ENCODE measurements around the gene MAPT.

DNA sequence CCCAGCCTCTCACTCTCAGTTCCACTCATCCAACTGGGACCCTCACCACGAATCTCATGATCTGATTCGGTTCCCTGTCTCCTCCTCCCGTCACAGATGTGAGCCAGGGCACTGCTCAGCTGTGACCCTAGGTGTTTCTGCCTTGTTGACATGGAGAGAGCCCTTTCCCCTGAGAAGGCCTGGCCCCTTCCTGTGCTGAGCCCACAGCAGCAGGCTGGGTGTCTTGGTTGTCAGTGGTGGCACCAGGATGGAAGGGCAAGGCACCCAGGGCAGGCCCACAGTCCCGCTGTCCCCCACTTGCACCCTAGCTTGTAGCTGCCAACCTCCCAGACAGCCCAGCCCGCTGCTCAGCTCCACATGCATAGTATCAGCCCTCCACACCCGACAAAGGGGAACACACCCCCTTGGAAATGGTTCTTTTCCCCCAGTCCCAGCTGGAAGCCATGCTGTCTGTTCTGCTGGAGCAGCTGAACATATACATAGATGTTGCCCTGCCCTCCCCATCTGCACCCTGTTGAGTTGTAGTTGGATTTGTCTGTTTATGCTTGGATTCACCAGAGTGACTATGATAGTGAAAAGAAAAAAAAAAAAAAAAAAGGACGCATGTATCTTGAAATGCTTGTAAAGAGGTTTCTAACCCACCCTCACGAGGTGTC, 131.3 kb downstream of the MAPT start:
- TF ChIP-seq, protein P1, sequence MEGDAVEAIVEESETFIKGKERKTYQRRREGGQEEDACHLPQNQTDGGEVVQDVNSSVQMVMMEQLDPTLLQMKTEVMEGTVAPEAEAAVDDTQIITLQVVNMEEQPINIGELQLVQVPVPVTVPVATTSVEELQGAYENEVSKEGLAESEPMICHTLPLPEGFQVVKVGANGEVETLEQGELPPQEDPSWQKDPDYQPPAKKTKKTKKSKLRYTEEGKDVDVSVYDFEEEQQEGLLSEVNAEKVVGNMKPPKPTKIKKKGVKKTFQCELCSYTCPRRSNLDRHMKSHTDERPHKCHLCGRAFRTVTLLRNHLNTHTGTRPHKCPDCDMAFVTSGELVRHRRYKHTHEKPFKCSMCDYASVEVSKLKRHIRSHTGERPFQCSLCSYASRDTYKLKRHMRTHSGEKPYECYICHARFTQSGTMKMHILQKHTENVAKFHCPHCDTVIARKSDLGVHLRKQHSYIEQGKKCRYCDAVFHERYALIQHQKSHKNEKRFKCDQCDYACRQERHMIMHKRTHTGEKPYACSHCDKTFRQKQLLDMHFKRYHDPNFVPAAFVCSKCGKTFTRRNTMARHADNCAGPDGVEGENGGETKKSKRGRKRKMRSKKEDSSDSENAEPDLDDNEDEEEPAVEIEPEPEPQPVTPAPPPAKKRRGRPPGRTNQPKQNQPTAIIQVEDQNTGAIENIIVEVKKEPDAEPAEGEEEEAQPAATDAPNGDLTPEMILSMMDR (IDR thresholded peaks at IDR 0.05; ENCODE audit: low read depth, low read length, poor library complexity, severe bottlenecking), result no peak
- no peak for TF ChIP-seq EZH2phosphoT487 (IDR thresholded peaks at IDR 0.05; ENCODE audit: borderline replicate concordance, low read length)
